HG02763 (cell line): ENCODE measurements around the gene UCK2.

ENCODE experiments used
- ATAC-seq: cut with Tn5 transposase; IDR thresholded peaks from one replicate; pipeline ENCODE4 v1.9.1; 2021; ENCODE audit warnings: mild to moderate bottlenecking, moderate library complexity; ENCODE audit not compliant: unreplicated experiment

The UCK2 gene

DNA sequence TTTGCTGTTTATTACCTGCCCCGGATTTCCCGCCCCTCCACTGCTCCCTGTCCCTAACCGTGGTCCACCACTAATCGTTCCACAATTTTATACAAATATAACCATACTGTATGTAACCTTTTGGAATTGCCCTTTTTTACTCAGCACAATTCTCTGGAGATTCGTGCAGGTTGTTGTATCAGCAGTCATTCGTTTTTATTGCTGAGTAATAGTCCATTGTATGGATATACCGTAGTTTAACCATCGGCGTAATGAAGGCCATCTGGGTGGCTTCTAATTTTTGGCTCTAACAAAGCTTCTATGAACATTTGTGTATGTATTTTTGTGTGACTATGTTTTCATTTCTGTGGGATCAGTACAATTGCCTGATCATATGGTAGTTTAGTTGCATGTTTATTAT lies 50.0 kb downstream of the UCK2 start:
- ATAC-seq = no peak

DNA sequence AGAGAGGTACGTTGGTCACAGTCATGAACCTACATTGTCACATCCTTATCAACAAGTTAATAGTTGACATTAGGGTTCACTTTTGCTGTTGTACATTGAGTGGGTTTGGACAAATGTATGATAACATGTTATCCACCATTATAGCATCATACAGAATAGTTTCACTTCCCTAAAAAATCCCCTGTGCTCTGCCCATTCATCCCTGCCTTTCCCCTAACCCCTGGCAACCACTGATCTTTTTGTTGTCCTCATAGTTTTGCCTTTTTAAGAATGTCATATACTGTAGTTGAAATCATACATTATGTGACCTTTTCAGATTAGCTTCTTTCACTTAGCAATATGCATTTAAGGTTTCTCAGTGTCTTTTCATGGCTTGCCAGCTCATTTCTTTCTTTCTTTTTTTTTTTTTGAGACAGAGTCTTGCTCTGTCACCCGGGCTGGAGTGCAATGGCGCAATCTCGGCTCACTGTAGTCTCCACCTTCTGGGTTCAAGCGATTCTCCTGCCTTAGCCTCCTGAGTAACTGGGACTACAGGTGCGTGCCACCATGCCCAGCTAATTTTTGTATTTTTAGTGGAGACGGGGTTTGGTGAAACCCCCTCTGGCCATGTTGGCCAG lies 50.6 kb downstream of the UCK2 start:
- ATAC-seq = peak; percentile 44

DNA sequence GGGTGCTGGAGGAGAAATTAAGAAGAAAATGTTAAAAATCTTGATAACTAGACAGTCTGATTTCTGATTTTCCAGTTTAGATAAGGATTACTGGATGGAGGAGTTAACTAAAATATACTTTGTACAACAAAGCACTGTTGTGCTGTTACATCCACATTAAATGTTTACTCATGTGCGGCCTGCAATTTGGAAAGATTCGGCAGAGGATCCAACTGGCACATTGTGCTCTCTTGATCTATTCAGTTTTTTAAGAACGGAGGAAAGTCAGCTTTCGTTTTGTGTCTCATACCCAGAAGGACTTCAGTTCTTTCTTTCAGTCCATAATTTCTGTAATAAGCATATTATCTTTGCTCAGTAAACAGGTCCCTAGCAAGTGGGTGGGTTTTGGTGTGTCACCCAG lies 52.5 kb downstream of the UCK2 start:
- no peak for ATAC-seq

DNA sequence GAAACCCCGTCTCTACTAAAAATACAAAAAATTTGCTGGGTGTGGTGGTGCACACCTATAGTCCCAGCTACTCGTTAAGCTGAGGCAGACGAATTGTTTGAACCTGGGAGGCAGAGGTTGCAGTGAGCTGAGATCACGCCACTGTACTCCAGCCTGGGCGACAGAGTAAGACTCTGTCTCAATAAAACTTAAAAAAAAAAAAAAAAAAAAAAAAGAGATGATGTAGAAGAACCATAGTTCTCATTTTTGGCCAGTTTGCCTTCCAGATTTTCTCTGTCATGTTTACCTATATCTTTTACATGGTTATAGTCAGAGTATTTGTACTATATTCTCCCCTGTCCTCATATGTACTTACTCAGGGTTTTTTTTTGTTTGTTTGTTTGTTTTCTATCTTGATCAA lies 53.6 kb downstream of the UCK2 start:
- no peak for ATAC-seq

DNA sequence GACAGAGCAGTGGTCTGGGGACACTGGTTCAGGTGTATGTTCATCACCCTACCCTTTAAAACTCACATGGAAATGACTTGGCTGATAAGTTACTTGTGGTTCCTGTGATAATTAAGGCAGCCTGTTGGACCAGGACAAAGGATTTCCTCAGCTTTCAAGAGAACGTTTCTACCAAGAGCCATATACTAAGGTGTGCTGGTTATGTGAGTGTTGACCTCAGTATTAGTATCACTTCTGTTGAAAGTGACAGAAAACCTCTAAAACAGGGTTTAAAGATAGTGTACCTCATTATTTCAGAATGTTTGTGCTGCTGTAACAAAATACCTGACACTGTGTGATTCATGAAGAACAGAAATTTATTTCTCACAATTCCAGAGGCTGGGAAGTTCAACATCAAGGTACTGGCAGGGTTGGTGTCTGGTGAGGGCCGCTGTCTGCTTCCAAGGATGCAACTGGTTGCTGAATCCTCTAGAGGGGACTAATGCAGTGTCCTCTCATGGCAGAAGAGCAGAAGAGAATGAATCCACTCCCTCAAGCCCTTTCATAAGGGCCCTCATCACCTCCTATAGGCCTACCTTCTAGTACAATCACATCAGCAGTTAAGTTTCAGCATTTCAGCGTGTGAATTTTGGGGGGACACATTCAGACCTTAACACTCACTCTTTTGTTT lies 54.9 kb downstream of the UCK2 start:
- no peak for ATAC-seq

DNA sequence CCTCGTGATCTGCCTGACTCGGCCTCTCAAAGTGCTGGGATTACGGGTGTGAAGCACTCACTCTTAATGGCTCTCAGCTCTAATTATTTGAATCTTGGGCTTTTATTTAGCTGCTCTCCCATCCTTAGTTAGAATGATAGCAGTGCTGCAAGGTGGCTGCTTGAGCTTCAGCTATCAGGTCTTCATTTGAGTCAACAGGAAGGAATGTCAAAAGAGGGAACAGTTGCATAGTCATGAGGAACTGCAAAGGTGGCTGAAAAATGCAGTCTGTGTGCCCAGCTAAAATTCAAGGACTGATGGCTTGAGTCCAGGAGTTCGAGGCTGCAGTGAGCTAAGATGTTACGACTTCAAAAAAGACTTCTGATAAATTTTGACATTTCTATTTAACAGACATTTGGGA lies 55.6 kb downstream of the UCK2 start:
- no peak for ATAC-seq

DNA sequence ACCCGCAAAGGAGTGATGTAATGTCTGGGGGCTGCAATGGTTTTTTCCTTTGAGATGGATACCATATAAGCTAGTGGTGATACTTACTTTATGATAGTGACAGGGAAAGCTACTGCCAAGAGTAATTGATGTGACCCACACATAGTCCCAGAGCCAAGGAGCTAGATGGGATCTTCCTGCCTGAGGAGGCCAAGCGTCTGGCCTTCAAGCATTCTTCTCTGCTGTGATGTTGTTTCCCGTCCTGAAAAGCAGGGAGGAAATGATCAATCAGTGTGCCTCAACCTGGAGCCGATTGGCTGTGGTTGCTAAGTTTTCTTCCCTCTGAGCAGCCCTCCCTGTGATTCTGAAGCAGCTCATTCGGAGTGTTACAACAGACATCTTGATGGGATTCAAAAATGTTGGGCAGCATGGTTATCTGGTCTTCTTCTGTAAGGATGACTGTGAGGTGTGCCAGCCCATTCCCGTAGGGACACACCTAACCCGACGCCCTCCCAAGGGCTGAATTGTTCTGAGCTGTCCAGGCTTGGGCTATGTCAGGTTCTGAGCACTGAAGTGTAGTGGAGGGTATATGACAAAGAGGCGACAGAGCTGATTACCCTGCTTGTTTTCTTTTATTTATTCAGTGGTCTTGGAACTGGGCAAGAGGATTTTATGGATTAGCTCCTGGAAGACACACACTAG lies 56.7 kb downstream of the UCK2 start:
- ATAC-seq = no peak

DNA sequence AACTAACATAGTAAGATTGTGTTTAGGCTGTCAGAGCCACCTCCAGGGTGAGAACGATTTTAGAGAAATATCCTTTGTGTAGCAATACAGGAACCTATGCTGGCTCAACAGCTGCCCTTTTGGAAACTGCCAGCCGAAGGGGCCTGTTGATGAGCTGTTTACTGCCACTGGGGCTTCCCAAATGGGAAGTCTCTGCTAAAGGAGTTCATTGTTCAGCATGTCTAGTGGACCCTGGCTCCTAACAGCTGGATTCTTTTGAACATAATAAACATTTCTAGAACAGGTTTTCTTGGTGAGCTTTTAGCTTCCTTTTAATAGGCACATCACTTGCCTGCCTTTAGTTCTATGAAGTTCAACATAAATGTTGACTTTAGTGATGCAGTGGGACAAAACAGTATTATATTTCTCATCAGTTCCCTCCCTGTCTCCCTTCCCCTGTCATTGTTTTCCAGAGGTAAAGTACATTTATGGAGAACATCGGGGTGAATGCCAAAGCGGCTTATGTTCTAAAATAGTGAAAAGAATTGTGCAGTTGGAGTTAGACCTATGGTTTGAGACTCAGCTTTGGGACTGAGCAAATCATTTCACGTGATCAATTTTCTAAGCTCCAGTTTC lies 57.4 kb downstream of the UCK2 start:
- no peak for ATAC-seq

DNA sequence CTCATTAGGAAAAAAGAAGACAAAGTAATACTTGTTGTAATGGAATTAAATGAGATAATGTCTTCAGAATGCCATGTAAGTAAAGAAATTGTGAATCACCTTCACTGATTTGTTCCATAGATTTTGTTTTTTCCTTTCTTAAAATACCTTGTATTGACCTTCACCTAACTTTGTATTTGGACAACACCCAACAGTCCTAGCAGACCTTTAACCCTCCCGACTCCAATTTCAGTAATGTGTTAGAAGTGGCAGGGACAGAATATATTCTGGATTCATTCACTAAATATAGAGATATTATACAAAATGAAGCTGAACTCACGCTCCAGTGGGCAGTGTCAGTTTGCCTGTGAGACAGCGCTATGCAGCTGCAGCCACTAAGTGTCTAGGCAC lies 57.9 kb downstream of the UCK2 start:
- no peak for ATAC-seq

DNA sequence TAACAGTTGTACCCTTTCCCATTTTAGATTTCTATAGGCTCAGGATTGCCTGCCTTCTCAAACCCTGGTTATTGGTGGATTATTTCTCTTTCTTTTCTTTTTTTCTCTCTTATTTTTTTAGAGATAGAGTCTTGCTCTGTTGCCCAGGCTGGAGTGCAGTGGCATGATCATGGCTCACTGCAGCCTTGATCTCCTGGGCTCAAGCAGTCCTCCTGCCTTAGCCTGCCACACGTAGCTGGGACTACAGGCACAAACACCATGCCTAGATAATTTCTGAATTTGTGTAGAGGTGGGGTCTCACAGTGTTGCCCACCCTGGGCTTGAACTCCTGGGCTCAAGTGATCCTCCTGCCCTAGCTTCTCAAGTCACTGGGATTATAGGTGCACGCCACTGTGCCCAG lies 58.8 kb downstream of the UCK2 start:
- no peak for ATAC-seq

DNA sequence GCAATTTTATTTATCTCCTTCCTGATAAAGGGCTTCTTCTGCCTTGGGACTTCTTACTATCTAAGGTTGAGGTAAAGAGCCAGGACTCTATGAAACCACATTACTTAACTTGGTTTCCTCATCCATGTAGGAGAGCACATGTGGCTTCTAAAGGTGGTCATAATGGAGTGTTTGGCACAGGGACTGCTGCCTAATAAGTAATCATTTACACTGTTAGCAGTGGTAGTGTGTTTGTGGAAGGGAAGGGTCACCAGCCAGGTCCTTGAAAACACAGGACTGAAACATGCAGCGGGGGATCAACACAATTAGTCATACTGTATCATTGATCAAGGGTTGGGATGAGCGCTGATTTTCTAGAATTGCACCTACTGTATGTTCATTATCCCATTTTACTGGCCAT lies 59.6 kb downstream of the UCK2 start:
- ATAC-seq = no peak

DNA sequence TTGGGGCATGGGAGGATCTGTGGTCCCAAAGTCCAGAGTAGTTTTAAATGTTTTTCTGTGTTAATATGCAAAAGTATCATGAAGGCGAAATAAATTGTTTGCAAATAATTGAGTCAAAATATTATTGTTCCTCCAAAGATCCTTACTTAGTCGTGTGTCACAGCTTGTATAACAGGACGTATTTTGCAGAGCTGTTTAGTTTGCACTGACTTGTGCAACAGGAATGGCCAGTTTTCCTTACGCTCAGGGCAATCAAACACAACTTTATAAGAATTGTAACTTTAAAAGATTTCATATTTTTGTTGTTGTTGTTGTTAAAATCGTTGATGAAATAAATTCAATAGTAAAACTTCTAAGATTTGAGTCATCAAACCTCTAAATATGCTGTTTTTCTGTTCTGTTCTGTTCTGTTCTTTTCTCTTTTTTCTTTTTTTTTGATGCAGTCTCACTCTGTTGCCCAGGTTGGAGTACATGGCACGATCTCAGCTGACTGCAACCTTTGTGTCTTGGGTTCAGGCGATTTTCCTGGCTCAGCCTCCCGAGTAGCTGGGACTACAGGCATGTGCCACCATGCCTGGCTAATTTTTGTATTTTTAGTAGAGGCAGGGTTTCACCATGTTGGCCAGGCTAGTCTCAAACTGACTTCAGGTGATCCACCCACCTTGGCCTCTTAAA lies 60.6 kb downstream of the UCK2 start:
- ATAC-seq = no peak

DNA sequence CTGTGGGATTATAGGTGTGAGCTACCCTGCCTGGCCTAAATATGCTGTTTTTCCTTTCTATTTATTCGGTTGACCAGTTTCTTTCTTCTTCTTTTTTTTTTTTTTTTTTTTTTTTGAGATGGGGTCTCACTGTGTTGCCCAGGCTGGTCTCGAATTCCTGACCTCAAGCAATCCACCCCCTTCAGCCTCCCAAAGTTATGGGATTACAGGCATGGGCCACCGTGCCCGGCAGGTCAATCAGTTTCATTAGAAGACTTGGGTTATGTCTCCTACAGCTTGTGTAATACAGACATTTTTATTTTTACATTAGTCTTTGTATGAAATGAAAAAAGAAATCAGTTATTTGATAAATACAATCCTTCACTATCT lies 61.1 kb downstream of the UCK2 start:
- ATAC-seq = no peak

DNA sequence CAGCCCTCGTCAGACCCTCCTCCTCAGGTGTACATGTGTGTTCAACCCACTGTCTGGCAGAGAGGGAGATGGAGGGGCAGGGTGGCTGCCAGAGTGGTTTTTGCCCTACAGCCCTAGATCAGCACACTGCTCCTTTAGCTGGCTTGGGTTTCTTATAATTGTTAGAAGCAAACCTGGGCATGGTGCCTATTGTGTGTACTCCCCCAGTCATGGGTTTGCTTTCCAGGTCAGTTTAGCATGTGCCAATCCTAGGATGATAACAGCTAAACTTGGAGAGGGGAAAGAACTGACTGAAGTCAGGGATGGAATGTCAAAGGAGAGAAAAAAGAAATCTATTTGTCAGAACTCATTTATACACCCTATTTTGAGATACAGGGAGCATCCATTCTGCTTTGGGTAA lies 63.3 kb downstream of the UCK2 start:
- ATAC-seq = no peak

DNA sequence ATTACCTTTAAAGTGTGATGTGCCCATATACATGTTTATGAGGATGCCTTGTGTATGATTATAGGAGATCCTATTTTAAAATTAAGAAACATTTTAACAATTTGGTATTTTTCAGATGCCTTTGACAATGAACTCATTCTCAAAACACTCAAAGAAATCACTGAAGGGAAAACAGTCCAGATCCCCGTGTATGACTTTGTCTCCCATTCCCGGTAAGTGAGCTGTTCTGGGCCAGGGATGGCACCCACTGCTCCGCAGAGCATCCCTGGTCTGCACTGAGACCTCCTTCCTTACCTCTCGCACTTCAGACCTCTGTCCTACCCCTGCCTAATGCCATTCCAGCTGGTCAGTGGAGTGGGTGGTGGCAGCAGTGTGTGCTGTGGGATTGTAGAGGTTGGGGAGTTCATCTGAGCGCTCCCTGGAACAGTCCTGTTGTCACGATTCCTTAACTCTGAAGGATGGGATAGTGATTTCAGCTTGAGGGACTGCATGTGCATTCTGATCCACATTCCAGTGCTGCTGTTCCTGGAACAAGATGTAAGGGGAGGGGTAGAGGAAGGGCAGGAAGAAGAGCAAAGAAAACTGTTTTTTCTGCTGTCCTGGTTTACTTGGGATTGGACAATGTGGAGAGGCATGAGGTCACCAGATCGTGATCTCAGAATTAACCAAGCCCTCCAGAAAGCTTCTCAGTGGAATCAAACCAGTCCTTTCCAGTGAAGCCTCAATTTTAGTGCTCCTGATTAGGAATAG lies 63.9 kb downstream of the UCK2 start:
- no peak for ATAC-seq

DNA sequence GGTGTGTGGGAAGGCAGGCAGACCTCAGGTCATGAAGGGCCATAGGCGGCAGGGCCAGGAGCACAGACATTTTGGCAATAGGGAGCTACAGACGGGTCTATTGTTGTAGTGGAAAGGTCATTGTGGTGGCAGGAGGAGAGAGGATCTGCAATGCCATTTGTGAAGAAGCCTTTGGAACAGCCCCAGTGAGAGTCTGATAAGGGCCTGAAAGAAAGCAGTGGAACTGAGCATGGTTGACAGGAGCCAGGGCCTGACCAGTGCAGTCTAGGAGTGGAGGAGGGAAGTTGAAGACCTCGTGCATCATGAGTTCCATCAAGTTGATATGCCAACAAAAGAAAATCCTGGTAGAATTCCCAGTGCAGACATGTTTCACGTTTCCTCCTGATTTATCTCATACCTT lies 65.5 kb downstream of the UCK2 start:
- no peak for ATAC-seq

DNA sequence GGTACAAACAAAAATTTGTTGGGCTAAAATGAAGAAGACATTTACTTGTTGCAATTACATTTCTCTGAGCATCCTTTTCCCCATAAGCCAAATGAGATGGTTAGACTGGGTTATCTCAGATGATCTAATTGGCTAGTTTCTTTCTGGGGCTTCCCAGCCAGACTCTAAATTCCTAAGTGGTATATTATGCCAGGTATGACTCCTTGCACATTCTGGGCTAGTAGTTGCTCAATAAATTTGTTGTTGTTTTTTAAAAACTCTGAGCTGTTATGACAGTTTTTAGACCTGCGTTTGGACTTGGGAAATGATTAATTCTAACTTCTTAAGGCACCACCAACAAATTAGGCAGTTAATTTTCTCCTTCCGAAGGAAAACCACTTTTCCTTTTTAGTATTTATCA lies 66.1 kb downstream of the UCK2 start:
- no peak for ATAC-seq

DNA sequence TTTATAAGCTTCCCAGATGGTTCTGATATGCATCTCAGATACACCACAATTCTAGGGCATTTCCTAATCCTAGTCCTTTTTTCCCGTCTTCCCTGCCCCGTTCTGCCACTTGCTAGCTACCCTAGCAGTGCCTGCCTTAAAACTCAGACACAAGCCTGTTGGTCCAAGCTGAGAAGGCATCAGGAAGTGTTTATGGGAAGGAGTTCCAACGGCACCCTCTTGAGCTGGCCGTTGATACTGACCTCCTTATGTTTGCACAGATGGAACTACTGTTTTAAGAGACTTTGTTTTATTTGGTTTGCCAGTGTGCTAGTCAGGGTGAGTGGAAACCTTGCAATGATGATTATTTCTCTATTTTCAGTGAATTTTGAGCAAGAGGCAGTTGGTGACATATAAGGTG lies 67.2 kb downstream of the UCK2 start:
- no peak for ATAC-seq

DNA sequence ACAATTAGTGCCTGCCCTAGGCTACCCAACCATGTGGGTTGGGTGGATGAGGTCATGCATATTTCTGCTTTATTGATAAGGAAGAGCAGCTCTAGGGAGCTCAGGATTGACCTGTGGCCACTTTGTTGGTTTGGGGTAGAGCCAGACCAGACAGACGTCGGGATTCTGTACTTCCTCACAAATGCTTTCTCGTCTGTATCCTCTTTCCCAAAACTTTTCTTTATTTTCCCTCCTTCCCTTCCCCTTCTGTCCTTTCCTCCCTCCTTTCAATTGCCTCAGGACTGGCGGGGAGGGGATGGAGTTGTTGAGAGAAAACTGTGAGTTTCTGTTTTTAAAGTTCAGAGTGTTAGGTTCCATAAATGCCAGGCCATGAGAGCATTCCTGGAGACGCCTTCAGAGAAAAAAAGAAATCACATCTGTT lies 68.0 kb downstream of the UCK2 start:
- ATAC-seq = no peak

DNA sequence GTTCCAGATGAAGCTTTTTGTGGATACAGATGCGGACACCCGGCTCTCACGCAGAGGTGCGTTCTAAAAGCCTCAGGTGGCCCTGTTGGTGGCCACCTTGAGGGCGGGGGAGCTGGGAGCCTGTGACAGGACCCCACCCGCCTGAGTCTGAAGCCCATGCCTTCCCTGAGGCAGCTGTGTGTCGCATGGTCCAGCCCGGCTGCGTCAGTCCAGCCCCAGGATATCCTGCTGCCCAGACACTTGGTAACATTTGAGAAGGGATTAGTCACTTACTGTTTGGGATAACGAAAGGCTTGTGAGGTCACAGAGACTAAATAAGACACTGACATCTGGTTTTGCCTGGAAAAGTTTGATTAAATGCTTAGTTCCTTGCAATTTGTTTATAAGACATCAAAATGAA lies 68.9 kb downstream of the UCK2 start:
- ATAC-seq = no peak
